Measurements from ENCODE around the gene FEZF2.

FEZF2 gene

GRCh38 chr3:62371720-62372591, 1.4 kb downstream of the FEZF2 start:
- DNase-seq: no peak

GRCh38 chr3:62370858-62371719, 2.3 kb downstream of the FEZF2 start:
- no peak for DNase-seq

- DNase-seq: no peak
Observed at GRCh38 chr3:62370112-62370857, 3.1 kb downstream of the FEZF2 start.

GRCh38 chr3:62369476-62369743, 3.9 kb downstream of the FEZF2 start:
- DNase-seq: no peak

- no peak for DNase-seq
Observed at GRCh38 chr3:62368705-62369475, 4.5 kb downstream of the FEZF2 start.

GRCh38 chr3:62368290-62368704, 5.1 kb downstream of the FEZF2 start:
- no peak for DNase-seq

GRCh38 chr3:62367763-62368195, 5.6 kb downstream of the FEZF2 start:
- no peak for DNase-seq

- no peak for DNase-seq
Observed at GRCh38 chr3:62366126-62366484, 7.2 kb downstream of the FEZF2 start.

GRCh38 chr3:62365391-62366125, 7.8 kb downstream of the FEZF2 start:
- DNase-seq: no peak

- DNase-seq: no peak
Observed at GRCh38 chr3:62364191-62364590, 9.2 kb downstream of the FEZF2 start.

GRCh38 chr3:62363275-62363674, 10.1 kb downstream of the FEZF2 start:
- DNase-seq: no peak

GRCh38 chr3:62361824-62362223, 11.5 kb downstream of the FEZF2 start:
- DNase-seq: no peak

GRCh38 chr3:62361261-62361660, 12.1 kb downstream of the FEZF2 start:
- DNase-seq: no peak

GRCh38 chr3:62359531-62359930, 13.8 kb downstream of the FEZF2 start:
- DNase-seq: no peak

- DNase-seq: no peak
Observed at GRCh38 chr3:62356356-62356755, 17.0 kb downstream of the FEZF2 start.

GRCh38 chr3:62355703-62356102, 17.6 kb downstream of the FEZF2 start:
- DNase-seq: no peak

GRCh38 chr3:62343755-62344154, 29.6 kb downstream of the FEZF2 start:
- no peak for DNase-seq

- no peak for DNase-seq
Observed at GRCh38 chr3:62335196-62335595, 38.2 kb downstream of the FEZF2 start.

GRCh38 chr3:62332835-62333244, 40.5 kb downstream of the FEZF2 start:
- no peak for DNase-seq

GRCh38 chr3:62332017-62332416, 41.3 kb downstream of the FEZF2 start:
- DNase-seq: no peak

GRCh38 chr3:62329971-62330370, 43.4 kb downstream of the FEZF2 start:
- no peak for DNase-seq

GRCh38 chr3:62325896-62326295, 47.5 kb downstream of the FEZF2 start:
- no peak for DNase-seq
